GM19467 (cell line): ENCODE data around the gene GAS7.
"Not testable (repeated sequence)": the region's sequence is repeated elsewhere in the genome, so short reads cannot be mapped to it uniquely, and the experiment has no call there.

Experiments
- ATAC-seq: cut with Tn5 transposase; IDR thresholded peaks from one replicate; pipeline ENCODE4 v1.9.1; 2021; ENCODE audit warnings: mild to moderate bottlenecking, moderate library complexity; ENCODE audit not compliant: unreplicated experiment

The GAS7 gene

DNA sequence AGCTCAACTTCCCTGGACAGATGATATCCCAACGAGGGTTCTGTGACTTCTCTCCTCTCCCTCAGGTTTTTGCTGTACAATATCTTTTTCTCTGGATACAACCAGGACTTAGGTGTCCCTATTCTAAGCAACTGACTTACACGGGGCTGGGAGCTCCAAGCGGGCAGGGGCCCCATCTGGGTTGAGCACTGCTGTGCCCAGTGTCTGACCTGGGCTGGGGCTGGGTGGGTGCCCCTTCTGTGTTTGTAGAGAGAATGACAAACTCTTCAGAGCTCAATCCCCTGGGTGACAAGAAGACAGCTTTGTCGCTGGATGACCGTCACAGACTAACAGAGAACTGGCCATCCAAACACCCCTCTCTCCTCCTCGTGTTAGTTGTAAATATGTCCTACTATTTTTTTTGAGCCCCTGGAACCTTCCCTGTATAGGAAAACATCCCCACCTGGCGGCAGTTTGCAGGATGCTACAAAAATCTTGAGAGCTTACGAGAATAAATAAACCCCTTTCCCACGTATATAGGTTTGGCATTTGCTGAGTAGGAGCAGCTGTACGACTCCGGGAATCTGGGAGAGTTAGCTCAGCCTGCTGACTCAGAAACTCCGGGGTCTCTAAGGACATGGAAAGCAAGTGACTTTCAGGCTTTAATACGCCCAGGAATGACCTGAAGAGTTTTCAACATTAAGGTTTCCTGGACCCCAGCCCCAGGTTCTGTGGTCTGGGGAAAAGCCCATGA, 269.6 kb downstream of the GAS7 start:
- ATAC-seq, result no peak

DNA sequence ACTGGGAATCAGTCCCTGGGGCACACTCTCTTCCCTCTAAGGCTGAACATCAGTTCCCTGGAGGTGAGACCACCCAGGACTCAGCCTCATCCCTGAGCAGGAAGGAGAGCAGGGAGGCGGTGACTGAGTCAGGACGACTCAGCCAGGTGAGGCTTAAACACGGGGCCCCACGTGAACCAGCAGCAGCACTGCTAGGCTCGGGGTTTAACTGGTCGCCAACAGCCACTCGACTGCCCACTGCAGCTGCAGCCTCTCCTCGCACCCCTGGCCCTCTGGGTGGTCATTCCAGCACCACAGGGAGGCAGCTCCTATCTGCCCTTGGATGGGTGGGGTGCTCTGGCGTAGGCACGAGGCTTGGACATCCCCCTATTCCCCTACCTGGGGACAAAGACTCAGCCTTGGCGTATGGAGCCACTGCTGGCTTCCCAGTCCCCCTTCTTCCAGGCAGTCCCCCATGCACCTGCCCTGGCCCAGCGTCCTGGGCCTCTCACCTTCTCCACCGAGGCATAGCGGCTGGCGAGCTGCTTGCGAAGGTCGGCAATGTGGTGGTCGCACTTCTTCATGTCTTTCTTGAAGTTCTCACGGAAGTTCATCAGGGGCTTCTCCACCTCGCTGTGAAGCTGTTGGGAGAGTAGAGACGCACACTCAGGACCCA, 272.1 kb downstream of the GAS7 start:
- no peak for ATAC-seq

DNA sequence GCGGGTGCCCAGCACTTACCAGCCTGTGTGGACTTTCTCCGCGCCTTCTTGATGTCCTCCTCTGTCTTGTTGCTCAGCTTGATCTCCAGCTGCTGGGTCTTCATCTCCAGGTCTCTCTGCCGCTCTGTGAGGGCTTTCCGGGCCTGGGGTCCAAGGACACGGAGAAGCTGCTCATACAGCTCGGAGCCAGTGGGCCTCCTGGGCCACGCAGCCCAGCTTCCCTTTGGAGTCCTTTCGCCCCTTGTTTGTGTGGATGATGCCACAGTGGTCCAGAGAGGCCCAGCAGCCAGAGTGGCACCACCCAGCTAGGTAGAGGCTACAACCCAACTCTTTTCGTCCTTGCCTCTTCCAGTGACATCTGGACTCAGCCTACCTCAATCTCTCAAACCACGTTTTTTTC, 272.9 kb downstream of the GAS7 start:
- ATAC-seq, result no peak

DNA sequence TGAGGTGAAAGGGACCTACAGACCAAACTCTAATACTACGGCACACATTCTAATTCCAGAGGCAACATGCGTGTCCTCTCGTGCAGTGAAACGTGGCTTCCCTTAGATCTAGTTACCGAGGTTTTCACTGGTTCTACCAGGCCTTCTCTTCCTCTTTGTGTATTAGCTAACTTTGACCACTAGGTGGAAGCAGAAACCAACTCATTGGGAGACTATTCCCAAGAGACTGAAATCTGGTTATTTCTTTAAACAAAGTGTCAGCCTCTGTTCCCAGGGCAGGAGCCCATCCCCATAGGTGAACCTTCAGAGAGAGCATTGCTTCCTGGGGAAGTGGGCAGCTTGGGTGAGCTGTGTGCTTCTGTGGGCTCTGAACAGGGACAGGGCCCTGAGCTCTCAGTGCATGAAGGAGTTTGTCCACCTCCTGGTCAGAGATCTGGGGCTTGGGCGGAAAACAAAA, 273.6 kb downstream of the GAS7 start:
- ATAC-seq, result no peak

DNA sequence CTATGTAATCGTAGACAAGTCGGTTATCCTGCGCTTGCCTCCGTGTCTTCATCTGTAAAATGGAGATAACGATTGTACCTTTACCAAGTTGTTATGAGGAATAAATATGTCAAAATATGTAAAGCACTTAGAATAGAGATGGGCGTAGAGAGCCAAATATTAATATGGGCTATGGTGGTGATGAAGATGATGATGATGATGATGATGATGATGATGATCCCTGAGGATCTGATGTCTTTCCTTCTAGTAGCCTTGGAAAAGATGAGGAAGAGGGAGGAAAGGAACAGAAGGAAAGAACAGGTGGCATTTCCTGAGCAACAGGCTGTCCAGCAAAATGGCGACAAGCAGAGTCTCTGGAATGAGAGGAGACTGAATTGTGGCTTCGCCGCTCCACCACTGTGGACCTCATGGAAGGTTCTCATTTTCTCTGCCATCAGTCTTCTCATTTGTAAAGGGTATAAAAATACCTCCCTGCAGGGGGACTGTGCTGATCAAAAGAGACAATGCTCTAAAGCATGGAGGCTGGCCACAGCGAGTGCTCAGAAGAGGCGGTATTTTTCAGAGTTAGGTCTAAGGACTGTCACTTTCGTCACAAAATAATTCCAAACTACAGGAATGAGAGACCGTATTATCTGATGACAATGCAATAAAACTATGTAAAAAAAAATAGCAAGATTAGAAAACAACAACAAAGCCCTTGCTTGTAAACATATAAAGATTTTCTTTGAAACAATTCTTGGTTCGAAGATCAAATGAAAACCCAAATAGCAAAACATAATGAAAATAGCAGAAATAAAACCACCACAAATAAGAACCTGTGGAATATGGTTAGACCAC, 276.2 kb downstream of the GAS7 start:
- ATAC-seq, result no peak

DNA sequence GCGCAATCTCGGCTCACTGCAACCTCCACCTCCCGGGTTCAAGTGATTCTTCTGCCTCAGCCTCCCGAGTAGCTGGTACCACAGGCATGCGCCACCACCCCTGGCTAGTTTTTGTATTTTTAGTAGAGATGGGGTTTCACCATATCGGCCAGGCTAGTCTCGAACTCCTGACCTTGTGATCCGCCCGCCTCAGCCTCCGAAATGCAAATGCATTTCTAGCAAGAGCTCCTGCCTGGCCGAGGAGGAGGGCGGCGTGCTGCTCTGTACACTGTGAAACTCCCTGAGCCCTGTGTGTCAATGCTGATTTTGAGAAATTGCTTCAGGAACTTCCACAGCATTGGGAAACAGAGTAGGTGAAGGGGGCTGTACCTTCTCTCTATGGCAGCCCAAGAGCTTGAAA, 277.2 kb downstream of the GAS7 start:
- ATAC-seq, result not testable (repeated sequence)

DNA sequence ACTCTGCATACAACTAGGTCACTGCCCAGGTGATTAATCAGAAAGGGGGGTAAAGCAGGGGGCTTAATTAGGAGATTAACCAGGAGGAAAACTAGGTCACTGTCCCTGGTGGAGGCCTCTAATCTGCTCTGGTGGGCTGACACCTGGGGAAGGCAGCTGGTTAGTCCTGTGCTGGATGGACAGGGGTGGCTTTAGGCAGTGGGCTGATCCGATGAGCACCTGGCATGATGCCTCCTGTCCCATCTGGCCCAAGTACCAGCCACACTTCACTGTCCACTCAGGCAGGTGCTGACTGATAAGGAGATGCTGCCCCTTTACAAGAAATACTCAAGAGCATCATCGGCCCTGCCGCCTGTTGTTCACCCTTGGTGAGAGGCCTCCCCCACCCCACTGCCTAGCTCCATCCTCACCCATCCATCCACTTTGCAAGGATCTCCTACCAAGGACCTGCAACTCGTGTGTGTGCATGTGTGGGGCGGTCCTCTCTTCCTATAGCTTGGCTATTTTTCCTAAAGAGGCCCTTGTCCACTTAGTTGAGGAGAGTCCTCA, 279.5 kb downstream of the GAS7 start:
- ATAC-seq, result no peak

DNA sequence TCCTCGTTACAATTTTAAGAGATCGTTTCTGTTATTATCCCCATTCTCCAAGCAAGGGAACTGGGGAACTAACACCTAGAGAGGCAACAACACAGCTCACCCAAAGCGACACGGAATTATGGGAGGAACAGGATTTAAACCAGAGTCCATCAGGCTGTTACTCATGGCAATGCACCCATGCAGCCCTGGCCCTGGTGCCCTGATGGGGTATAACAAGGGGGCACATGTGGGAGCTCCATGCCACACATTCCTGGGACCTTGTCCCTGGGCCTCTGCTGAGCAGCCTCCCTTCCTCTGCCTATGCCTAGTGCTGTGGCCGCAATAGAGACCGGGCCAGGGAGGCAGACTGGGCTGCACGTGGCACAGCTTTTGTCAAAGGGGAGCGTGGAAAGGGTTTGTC, 280.1 kb downstream of the GAS7 start:
- ATAC-seq, result no peak

DNA sequence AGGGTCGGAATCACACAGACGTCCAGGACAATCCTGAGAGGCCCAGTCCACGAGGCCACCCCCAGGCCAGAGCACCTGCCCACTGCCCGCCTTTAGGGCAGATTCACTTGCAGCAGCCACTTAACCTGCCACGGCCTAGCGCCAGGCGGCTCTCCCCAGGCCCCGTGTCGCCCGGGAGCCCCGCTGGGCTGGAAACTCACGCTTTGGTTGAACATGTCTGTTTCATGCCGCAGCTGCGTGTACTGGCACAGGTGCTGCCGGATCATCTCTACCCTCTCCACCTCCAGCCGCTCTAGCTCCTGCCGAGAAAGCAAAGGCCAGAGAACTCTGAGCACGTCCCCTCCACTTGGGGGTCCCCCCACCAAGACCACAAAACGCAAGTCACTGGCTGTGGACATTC, 280.6 kb downstream of the GAS7 start:
- ATAC-seq, result no peak

DNA sequence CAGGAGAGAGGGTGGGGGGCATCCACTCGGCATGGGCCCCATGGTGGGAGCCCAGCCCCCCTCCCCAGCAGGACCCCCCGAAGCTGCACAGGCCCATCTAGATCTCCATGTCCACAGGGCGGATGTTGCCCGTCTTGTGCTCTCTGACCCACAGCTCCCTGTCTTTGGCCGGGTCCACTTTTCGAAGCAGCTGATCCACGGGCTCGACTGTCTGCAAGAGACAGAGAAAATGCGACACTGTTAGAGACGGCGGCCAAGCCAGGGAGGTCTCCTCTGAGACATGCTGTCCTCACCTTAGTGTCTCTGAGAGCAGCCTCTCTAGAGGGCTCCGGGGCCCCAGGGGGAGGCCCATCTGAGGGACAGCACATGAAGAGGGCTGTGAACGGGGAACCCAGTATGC, 281.3 kb downstream of the GAS7 start:
- no peak for ATAC-seq

DNA sequence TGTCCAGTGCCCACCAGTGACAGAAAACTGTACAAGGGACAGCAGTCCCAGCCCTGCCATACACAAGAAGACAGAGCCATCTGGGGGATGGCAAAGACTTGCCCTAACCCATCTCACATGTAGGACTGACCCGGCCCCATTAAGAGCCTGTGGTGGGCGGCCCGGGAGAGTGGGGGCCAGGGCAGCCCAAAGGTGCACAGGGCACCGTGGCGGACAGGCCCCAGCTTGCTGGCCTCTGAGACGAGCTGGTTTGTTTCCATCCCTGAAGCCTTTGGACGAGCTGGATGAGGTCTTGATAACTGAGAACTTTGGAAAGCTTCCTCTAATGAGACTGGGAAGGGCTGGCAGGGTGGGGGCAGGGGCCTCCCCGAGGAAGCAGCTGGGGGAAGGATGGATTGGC, 282.3 kb downstream of the GAS7 start:
- no peak for ATAC-seq

DNA sequence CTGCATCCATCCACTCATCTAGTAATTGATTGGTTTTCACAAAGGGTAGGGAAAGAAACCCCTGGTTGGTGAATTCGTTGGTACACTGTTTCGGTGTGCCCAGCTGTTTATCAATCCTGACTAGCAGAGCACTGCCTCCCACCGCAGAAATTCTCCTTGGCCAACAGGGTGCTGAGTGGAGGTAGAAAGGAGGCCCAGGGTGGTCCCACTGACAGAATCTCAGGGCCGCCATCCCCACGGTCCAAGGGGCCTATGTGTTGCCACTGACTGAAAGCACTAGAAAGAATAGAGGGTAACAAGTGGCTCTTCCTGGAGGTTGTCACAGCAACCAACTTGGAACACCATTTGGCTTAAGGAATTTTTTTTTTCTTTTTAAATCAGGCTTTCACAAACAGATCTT, 284.9 kb downstream of the GAS7 start:
- no peak for ATAC-seq

DNA sequence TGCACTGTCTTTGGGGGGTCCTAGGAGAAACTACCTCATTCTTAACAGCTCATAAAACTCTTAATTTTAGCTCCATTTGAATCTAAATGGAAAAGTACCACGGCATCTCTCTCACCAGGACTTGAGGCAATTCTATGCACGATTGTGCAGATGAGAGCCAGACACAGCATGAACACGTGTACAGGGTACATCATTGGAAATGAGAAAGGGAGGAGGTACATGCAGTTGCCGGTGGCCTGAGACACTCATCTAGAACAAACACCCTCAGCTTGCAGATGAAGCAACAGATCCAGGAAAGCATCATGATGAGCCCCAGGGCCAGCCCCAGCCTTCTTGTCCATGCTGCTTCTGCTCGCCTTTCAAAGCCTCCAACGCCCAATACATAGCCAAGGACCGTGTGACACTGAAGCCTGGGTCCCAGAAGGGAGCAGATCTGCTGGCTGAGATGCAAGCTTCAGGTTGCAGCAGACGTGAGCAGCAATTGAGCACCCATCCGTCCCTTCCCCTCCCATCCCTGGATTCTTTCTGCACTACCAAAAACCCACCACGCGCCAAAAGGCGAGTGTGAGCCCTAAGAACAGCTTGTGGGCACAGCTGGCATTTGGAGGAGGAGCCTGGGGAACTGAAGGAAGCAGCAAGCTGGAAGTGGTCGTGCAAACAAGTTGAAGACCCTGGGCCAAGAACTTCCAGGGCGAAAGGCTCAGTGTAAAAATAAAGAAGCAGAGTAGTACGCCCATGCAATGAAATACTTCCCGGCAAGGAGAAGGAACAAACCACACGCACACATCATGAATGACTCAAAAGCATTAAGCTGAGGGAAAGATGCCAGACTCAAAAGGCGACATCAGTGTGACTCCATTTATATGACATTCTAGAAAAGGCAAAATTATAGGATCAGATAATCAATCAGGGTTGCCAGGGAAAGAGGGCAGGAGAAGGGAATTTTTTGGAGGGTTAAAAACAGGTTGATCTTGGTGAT, 286.0 kb downstream of the GAS7 start:
- no peak for ATAC-seq

DNA sequence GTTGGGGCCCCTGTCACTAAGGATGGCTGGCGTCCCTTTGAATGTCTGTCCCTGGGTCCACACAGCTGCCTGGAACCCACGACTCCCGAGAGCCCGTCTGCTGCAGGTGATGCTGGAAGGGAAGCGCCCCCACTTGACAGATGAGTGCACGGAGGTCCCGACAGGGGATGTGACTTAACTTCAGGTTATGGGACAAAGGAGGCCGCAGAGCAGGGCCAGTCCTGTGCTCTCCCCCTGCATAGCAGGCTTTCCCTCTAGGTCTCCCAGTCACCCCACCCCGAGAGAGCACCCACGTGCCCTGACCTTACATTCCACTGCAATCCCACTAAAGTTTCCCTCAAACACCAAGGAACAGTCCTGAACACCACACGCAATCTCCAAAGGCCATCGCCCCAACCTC, 287.3 kb downstream of the GAS7 start:
- no peak for ATAC-seq

DNA sequence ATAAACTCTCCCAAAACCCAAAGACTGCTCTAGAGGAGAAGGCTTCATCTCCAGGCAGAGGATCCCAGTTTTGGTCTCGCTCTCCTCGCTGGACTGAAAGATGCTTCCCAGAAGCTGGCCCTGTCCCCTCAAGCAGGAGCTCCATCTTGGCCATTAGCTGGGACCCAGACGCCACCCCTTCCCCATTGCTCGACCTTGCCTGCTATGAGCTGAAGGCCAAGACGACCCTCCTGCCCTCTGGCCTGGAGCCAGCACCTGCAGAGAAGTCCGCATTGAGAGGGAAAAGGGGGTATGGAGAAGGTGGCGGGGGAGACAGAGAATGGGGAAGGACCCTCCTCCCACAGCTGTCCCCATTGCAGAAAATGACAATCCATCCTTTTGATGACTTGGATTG, 289.8 kb downstream of the GAS7 start:
- ATAC-seq, result no peak

DNA sequence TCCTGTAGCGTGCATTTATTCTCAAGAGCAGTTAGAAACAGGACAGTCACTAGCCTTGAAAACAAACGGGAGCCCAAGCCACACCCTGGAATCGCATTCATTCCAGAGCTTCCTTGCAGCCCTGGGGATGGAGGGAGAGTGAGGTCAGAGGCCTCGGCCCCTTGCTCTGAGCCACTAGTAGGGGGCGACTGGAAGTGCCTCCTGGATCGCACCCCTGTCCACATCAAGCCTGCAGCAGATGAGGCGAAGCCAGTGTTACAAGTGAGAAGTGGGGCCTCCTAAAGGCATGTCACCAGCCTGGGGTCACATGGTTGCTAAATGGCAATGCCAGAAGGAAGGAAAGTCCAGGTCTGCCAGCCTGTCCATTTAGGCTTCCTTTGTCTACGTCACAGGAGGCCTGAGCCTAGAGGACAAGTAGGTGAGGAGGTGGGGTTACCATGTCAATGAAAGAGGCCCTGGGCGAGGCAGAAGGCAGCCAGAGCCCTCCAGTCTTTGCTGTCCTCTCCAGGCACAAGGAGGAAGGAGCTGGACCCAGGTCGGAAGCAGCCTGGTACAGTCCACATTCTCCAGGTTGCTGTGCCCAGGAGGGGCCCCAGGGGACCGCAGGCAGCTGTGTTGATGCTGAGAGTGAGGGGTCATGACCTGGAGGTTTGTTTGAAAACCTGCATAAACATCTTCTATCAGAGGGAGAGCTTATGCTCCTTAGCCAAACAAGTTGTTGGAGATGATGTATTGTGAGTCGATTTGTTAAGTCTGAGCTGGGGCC, 290.3 kb downstream of the GAS7 start:
- no peak for ATAC-seq

DNA sequence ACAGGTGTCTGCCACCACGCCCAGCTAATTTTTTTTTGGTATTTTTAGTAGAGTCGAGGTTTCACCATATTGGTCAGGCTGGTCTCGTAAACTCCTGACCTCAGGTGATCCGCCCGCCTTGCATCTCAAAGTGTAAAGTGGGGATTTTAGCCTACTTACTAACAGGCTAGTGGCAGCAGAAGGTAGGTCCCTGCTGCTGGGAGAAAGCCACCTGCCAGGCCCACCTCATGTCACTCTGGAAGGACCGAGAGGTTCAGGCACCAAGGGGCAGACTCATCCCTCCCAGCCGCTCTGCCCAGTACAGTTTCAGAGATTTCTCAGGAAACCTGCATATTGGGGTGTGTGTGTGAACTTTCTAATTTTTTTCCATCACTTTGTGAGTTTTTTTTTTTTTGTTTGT, 291.3 kb downstream of the GAS7 start:
- no peak for ATAC-seq

DNA sequence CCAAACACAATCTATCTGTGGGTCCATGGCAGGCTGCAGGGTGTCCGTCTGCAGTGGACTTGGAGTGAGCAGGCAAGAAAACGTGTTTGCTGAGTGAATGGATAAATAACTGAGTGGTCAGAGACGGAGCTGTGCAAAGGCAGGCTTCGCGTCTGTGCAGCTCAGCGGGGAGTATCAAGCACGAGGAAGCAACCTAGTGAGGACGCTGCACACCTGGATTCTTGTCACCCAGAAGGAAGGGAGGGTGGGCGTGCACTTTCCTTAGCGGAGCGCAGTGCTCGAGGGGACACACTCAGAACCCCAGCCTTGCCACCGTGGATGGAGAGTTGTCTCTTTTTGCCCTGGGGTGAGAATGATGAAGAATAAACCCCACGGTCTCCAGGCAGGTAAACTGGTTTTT, 291.8 kb downstream of the GAS7 start:
- no peak for ATAC-seq

DNA sequence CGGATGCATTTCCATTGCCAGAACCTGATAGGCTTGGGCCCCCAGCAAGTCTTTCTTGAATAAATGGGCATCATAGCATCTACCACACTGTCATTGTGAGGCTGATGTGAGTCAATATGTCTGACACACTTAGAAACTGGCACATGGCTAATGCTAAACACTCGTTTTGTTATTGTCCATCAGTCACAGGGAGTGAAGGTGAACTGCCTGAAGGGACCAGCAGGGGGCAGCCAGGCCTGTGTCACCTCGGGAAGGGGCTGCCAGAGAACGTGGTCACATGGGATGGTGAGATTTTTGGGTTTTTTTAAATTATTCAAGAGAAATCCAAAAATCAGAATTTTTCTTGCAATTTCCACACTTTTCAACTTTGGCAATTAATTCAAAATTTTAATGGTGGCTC, 292.5 kb downstream of the GAS7 start:
- no peak for ATAC-seq

DNA sequence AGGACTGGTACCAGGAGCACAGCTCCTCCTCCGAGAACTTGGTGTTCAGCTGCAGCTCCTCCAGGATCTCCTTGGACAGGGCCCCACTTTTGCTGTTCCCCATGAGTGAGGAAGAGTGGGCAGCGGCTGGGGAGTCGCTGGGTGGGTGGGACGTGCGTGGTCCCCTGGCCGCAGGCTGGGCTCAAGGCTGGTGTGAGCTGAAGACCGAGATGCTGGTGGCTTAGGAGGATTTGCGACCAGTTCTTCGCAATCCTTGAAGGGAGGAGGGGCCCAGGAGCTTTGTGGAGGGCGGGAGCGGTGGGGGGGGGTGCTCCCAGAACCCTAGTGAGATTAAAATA, 293.4 kb downstream of the GAS7 start, which contains the start of gene RCVRN:
Gene RCVRN, minus strand, starts transcription at position 194 of the 338 bp plus-strand sequence. Its CDS starts 91 bp downstream, at position 103.
- no peak for ATAC-seq
